Measurements from ENCODE around the gene ZBTB7C.

ZBTB7C gene

DNA sequence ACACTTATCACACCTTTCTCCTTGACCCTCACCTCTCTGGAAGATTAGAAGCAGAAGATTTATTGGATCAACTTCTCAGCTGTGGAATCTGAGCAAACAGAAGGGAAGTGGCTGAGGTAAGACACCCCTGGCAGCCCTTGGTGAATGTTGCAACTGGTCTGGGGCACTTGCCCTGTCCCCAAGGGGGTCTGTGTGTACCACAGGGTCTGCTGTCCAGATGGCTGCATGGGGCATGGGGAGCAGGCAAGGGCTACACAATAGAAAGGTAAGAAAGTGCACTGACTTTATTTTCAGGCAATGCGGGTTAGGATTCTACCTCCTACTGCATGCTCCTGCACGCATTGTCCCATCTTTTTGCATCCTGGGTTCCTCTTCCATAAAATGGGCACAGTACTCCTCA lies 240.3 kb downstream of the ZBTB7C start:
- in situ Hi-C loops (cut with MboI; ENCODE audit: low sequenced_read_pairs, unreplicated experiment) = no loop called here
- TF ChIP-seq, protein P1, sequence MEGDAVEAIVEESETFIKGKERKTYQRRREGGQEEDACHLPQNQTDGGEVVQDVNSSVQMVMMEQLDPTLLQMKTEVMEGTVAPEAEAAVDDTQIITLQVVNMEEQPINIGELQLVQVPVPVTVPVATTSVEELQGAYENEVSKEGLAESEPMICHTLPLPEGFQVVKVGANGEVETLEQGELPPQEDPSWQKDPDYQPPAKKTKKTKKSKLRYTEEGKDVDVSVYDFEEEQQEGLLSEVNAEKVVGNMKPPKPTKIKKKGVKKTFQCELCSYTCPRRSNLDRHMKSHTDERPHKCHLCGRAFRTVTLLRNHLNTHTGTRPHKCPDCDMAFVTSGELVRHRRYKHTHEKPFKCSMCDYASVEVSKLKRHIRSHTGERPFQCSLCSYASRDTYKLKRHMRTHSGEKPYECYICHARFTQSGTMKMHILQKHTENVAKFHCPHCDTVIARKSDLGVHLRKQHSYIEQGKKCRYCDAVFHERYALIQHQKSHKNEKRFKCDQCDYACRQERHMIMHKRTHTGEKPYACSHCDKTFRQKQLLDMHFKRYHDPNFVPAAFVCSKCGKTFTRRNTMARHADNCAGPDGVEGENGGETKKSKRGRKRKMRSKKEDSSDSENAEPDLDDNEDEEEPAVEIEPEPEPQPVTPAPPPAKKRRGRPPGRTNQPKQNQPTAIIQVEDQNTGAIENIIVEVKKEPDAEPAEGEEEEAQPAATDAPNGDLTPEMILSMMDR (IDR thresholded peaks at IDR 0.05; ENCODE audit: borderline replicate concordance, control extremely low read depth, extremely low read depth, insufficient read depth, missing control alignments) = no peak
- no peak for DNase-seq (ENCODE audit: low spot score)

DNA sequence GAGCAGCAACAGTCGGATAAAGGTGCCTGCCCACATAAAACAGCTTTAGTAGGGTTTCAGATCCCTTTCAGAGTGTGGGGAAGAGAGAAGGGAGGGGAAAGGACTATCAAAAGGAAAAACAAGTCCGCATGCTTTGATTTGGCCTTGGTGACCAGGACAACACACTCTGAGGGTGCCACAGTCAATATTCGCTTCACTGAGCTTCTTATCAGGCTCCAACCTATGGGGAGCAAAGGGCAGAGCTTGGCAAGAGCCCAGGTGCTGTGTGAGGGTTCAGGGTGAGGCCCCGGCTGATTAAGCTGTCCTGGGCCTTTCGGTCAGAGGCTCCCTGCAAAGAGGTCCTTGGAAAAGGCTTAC lies 241.3 kb downstream of the ZBTB7C start:
- in situ Hi-C loops (cut with MboI; ENCODE audit: low sequenced_read_pairs, unreplicated experiment) = no loop called here
- TF ChIP-seq, protein P1 (IDR thresholded peaks at IDR 0.05; ENCODE audit: borderline replicate concordance, control extremely low read depth, extremely low read depth, insufficient read depth, missing control alignments) = no peak
- no peak for DNase-seq (ENCODE audit: low spot score)

DNA sequence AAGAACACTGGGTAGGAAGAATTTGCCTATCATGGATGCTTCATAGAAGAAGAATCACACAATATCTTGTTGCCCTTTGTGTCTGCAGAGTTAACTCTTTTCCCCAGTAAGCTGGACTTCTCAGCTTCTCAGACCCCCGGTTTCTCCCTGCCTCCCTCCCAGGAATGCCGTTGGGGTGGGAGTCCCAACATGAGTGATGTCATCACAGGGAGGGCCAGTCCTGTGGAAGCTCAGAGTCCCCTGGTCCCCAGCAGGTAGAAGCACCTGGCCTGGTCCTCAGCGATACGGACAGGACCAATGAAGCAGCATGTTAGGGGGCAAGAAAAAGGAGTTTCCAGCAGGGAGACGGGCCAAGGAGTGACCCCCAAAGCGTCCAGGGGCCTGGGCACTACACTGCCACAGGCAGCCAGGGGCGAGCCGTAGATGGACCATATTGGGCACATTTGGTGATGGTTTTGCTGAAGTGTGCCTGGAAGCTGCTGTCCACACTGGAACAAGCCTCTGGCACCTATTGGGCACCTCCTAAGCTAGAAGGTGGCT lies 242.8 kb downstream of the ZBTB7C start:
- DNase-seq (ENCODE audit: low spot score) = no peak
- in situ Hi-C loops (cut with MboI; ENCODE audit: low sequenced_read_pairs, unreplicated experiment) = no loop called here
- TF ChIP-seq, protein P1 (IDR thresholded peaks at IDR 0.05; ENCODE audit: borderline replicate concordance, control extremely low read depth, extremely low read depth, insufficient read depth, missing control alignments) = no peak

DNA sequence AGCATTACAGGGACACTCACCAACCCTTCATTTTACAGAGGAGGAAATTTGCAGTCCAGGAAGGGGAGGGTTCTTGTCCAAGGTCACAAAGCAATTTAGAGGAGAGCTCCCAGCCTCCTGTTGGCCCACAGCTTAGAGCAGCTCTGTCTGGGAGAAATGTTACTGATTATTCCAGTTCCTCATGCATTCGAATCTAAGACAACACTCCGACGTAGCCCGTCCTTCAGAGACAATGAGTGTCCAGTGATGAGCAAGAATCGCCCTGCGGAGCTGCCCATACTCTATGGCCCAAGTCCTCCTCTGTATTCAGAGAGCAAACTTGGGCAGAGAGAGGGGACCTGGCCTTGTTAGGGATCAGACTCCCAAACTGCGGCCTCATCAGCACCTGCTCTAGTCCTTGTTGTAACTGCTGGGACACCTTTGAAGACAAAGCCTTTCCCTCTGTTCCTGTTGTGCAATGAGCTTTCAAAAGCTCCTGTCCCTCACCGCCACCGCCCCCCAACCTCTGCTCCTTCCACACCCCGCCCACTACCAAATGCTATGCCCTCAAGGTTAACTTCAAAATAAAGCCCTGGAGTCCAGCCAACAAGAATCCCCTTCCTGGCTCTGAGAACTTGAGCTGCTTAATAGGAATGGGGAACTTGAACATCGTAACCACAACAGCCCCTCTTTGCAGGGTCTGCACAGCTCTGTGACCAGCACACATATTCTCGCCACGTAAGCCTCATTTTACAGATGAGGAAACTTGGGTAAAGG lies 243.9 kb downstream of the ZBTB7C start:
- in situ Hi-C loops (cut with MboI; ENCODE audit: low sequenced_read_pairs, unreplicated experiment) = no loop called here
- TF ChIP-seq, protein P1 (IDR thresholded peaks at IDR 0.05; ENCODE audit: borderline replicate concordance, control extremely low read depth, extremely low read depth, insufficient read depth, missing control alignments) = no peak
- no peak for DNase-seq (ENCODE audit: low spot score)

DNA sequence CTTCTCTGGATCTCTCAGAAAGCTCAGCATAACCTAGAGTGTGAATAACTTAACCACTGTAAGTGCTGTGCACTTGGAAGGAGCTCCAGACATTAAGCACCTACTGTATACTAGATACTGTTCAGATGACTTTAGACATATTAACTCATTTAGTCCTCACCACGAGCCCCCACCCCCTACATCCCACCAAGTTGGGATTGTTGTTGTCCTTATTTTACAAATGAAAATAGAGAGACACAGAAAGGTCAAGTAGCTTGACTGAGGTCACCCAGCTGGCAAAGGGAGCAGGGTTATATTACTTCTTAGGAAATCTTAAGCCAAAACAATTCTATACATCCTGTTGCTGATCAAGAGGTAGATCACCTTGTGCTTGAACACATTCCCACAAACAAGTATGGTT lies 244.5 kb downstream of the ZBTB7C start:
- TF ChIP-seq, protein P1 (IDR thresholded peaks at IDR 0.05; ENCODE audit: borderline replicate concordance, control extremely low read depth, extremely low read depth, insufficient read depth, missing control alignments) = no peak
- in situ Hi-C loops (cut with MboI; ENCODE audit: low sequenced_read_pairs, unreplicated experiment) = no loop called here
- no peak for DNase-seq (ENCODE audit: low spot score)

DNA sequence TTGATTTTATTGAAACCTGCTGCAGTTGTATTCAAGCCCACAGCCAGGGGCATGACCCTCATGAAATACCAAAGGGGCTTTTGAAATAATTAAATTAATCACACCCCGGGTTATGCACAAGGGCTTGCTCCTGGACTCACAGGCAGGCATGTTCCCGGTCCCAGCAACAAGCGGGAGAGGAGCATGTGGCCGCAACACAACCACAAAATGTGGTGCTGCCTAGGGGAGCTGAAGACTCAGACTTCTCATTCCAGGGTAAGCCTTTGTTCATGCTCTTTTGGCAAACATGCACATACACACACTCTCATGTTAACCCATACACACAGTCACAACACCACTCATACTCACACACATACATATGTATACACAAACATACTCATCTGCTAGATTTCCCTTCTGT lies 245.1 kb downstream of the ZBTB7C start:
- TF ChIP-seq, protein P1 (IDR thresholded peaks at IDR 0.05; ENCODE audit: borderline replicate concordance, control extremely low read depth, extremely low read depth, insufficient read depth, missing control alignments) = no peak
- in situ Hi-C loops (cut with MboI; ENCODE audit: low sequenced_read_pairs, unreplicated experiment) = no loop called here
- no peak for DNase-seq (ENCODE audit: low spot score)
